Activated CD8-positive, alpha-beta memory T cell treated with anti-CD3 and anti-CD28 coated beads, Interleukin-2, amount 50 U/mL, for 24 hours (primary cell): ENCODE results near the gene TRMT5.
A peak's percentile ranks its signal among the peaks of the same experiment; 100 is the strongest.

Experiments used
- DNase-seq: peaks from one replicate; pipeline ENCODE4 v3.0.0-alpha.2; 2020; ENCODE audit errors: extremely low read depth

Gene TRMT5

GRCh38 chr14:60980811-60981632 is at the start of gene TRMT5, which contains the start of gene SLC38A6:
Gene TRMT5 (minus strand): TSS chr14:60981079. CDS start chr14:60980973, 106 bp downstream.
Gene SLC38A6 (plus strand): TSS chr14:60981245. CDS start chr14:60981278, 33 bp downstream.
- peak; percentile 82 for DNase-seq

DNA sequence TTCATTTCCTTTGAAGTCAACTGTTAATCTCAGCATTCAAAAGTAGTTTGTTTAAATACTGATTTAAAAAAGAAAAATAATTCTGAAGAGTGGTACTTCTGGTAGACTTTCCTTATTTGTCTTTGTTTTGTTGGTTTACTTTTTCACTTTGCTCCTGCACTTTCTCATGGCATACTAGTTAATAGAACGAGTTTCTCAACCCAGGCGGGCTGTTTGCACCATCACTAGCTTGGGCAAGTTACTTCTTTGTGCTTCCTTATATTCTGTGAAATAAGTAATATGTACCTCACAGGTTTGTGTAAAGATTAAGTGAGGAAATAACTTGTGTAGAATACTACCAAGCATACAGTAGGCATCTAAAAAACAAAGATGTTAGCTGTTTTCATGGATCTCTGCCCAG is 45.6 kb upstream of the TRMT5 start:
- no peak for DNase-seq

DNA sequence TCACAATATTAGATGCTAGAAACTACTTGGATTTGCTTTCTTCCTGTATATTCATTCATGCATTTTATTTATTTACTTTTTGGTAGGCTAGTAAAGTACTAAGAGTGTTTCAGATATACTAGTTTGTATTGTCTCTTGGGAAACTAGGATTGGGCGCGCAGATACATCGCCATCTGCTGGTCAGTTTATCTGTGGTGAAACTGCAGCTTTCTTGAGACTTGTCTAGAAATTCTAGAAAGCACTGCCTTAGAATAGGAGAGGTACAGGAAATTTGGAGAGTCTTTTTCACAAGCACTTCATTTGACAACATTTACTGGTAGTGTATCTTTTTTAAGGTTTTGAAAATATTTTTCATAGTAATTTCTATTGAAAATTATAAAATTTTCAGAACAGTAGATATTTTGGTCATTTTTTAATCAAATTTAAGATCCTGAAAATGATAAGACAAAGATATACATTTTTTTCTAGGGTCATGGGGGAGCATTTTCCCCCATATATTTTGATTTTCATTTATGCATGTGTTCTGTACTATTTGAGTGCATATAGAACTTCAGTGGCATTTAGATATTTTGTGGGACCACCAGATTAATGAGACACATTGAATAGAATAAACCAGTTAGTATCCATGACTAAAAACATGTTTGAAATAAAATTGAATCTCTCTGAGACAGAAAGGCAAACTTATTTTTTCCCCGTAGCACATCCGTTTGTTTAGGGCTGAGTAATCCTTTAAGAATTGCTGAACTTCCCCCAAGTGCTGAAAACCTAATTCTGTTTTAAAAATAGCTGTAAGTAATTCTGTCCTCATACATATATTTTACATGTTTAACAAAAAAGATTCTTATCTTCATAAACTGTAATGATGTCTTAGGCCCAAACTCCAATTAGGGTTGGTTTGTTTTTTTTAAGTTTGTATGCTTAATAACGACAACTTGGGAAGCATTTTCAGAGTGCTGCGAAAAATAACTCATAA is 44.7 kb upstream of the TRMT5 start:
- no peak for DNase-seq

DNA sequence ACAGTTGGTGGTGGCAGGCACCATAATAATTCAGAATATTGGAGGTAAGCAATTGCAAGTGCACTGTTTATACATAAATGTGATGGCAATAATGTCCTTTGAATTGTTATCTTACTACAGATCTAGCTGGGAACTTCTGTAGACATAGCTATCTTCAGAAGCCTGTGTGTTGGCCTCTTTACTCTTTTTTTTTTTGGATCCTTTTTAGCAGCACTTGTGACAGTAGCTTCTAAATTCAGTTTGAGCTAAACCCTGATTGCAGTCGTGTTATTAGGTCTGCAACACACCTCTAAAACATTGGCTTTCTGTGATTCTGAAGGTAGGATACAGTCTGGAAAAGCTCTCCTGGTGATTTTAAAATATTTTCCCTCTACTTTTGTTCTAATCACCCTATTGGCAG is 38.7 kb upstream of the TRMT5 start:
- DNase-seq, result no peak

DNA sequence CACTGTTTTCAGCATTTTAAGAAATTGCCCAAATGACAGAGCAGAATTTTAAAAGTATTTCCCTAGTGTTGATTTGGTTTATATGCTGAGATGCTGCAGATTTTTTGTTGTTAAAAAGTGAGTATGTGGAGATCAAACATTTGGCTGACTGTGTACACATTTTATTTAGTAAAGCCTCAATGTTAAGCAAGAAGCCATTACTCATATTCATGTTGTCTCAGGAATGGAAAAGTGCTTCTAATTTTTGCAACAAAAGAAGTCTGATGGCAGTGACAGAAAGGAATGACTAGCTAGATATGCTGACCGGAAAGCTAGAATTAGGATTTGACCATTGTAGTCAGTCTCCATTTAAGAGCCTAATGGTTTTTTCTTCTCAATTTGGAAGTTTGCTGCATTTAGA is 22.7 kb upstream of the TRMT5 start:
- no peak for DNase-seq

- DNase-seq, result no peak
Observed at GRCh38 chr14:60999536-60999935, 18.7 kb upstream of the TRMT5 start.

DNA sequence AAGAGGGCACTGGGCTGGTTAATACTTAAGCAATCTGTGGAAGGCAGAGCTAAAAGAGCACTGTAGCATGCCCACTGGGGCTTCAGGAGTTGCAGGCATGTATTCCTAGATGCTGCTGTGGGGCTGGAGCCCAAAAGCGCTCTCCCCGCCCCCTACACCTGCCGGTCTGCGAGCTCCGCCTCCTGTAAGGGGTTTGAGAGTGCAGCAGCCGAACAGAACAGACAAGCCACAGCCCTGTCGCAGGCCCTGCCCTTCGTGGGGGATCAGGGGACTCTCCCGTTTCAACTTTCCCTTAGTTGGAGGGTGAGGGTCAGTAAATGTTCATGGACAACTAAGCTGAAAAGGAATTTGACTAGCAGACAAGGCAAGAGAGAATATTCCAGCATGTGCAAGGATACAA is 17.7 kb upstream of the TRMT5 start:
- no peak for DNase-seq

- DNase-seq, result no peak
Observed at GRCh38 chr14:60989599-60989998, 8.7 kb upstream of the TRMT5 start.

- DNase-seq, result no peak
Observed at GRCh38 chr14:60986500-60986899, 5.6 kb upstream of the TRMT5 start.

- no peak for DNase-seq
Observed at GRCh38 chr14:60984196-60984595, 3.3 kb upstream of the TRMT5 start.

GRCh38 chr14:60981633-60982455 is 965 bp upstream of the TRMT5 start:
- DNase-seq, result no peak

GRCh38 chr14:60977847-60978246 is 3.0 kb downstream of the TRMT5 start:
- no peak for DNase-seq

- DNase-seq, result no peak
Observed at GRCh38 chr14:60975551-60975950, 5.3 kb downstream of the TRMT5 start.

GRCh38 chr14:60974090-60974651 is 6.7 kb downstream of the TRMT5 start:
- no peak for DNase-seq

GRCh38 chr14:60973070-60973469 is 7.8 kb downstream of the TRMT5 start:
- DNase-seq, result no peak

- no peak for DNase-seq
Observed at GRCh38 chr14:60972295-60972694, 8.6 kb downstream of the TRMT5 start.

- DNase-seq, result no peak
Observed at GRCh38 chr14:60971271-60971670, 9.6 kb downstream of the TRMT5 start.

GRCh38 chr14:60970146-60970545 is 10.7 kb downstream of the TRMT5 start:
- DNase-seq, result no peak

GRCh38 chr14:60968671-60969070 is 12.2 kb downstream of the TRMT5 start:
- no peak for DNase-seq

DNA sequence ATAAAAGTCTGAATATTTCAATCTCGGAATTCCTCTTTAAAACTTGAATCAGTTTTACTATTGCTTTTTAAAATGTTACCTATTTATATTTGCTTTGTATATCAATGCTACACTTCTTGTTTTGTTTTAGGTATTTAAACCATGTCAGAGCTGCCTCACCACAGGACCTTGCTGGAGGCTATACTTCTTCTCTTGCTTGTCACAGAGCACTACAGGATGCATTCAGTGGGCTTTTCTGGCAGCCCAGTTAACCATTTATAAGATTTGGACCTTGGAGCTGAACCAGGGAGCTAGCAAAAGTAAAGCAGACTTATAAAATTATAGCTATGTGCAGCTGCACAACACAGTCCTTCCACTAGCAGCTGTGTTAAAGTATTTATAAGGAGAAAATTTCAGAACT is 12.8 kb downstream of the TRMT5 start:
- DNase-seq, result no peak

DNA sequence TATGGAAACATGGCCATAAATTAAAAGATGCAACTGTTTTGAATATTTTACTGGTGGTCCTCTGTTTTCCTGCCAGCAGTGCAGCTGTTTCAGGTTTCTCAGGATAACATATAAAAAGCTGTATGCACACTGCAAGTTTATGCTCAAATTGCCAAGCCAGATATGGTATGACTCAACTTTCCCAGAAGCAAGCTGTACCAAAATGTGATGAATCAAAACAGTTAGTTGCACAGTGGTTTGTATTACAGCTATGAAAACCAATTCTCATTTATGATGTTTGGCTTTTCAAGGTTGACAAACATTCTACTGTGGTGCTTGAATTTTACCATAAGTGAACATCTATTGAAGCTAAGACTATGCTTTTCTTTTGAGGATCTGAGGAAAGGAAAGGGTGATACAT is 15.5 kb downstream of the TRMT5 start:
- no peak for DNase-seq
